ENCODE data around the gene CALM1.

Gene CALM1

DNA sequence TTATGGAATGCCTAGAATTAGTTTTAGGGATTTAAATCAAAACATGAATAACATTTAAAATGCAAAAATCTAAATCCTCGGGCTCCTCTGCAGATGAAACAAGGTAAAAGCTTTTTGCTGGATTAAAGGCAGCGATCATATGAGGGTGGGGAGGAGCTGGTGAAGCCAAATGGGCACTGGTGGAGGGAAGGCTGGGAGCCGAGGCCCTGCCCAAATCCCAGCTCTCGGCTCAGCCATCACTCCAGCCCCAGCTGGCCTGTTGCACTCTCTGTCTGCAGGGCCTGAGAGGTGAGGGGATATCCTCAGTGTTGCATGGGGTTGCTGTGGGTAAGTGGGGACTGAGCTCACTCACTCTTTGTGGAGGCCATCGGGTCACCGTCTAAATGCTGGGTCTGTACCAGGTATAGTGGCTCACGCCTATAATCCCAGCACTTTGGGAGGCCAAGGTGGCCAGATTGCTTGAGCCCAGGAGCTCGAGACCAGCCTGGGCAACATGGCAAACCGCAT, 28.6 kb downstream of the CALM1 start:
- no peak for DNase-seq (ENCODE audit: low read depth)
- H3K4me3 ChIP-seq (ENCODE audit: low read depth, low read length), result no peak overlapping the region
- TF ChIP-seq CTCF (IDR thresholded peaks at IDR 0.05; ENCODE audit: insufficient read depth, low read depth, low read length, missing control alignments), result no peak

DNA sequence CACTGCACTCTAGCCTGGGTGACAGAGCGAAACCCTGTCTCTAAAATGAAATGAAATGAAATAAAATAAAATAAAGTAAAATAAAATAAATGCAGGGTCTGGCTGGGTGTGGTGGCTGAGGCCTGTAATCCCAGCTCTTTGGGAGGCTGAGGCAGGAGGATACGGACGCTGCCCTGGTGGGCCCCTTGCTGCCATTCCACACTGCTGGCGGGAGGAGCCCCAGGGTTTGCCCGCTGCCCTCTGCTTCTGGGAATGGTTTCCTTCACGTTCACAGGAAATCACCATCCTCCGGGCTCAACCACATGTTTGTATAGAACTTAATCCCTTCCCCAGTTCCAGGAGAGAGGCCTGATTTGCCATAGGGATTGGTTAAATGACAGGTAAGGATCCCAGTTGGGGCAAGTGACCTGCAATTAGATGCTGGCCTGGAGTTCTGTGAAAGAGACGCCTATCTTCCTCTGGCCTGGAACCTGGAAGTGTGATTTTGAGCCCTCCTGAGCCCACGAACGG, 29.3 kb downstream of the CALM1 start:
- no peak for TF ChIP-seq CTCF (IDR thresholded peaks at IDR 0.05; ENCODE audit: insufficient read depth, low read depth, low read length, missing control alignments)
- no peak overlapping the region for H3K4me3 ChIP-seq (ENCODE audit: low read depth, low read length)

GRCh38 chr14:90426663-90427062, 29.8 kb downstream of the CALM1 start:
- no peak for DNase-seq (ENCODE audit: low read depth)
- no peak overlapping the region for H3K4me3 ChIP-seq (ENCODE audit: low read depth, low read length)
- no peak for TF ChIP-seq CTCF (IDR thresholded peaks at IDR 0.05; ENCODE audit: insufficient read depth, low read depth, low read length, missing control alignments)

More for the DNA sequence above, 29.3 kb downstream of the CALM1 start:
- DNase-seq (ENCODE audit: low read depth), result no peak

DNA sequence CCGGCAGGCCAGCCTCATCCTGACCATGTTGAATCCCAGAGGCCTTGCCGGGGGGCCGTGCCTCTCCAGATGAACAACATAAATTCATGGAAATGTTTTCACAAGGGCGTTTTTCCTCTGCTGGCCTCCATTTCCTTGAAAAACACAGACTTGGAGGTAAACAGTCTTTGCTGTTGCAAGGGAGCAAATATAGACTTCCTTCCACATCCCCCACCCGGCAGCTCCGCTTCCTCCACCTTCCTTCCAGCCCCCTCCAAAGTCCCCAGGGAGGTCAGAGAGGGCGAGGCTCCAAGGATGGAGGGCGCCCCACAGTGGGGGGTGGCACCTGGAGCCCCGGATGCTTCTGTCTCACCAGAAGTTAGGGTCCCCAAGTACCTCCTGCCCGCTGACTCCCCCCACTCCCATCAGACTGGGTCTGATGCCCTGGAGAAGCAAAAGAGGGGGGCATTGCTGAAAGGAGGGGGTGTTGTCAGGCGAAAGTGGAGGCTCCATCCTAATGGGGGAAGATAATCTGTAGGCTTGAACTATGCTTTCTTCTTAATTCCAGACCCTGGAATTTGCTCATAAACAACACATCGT, 31.1 kb downstream of the CALM1 start:
- no peak overlapping the region for H3K4me3 ChIP-seq (ENCODE audit: low read depth, low read length)
- no peak for DNase-seq (ENCODE audit: low read depth)
- no peak for TF ChIP-seq CTCF (IDR thresholded peaks at IDR 0.05; ENCODE audit: insufficient read depth, low read depth, low read length, missing control alignments)

- no peak for DNase-seq (ENCODE audit: low read depth)
- H3K4me3 ChIP-seq (ENCODE audit: low read depth, low read length), result no peak overlapping the region
- no peak for TF ChIP-seq CTCF (IDR thresholded peaks at IDR 0.05; ENCODE audit: insufficient read depth, low read depth, low read length, missing control alignments)
Measured at GRCh38 chr14:90428676-90429075, 31.8 kb downstream of the CALM1 start.

- no peak overlapping the region for H3K4me3 ChIP-seq (ENCODE audit: low read depth, low read length)
- no peak for DNase-seq (ENCODE audit: low read depth)
- no peak for TF ChIP-seq CTCF (IDR thresholded peaks at IDR 0.05; ENCODE audit: insufficient read depth, low read depth, low read length, missing control alignments)
Measured at GRCh38 chr14:90429236-90429635, 32.4 kb downstream of the CALM1 start.

DNA sequence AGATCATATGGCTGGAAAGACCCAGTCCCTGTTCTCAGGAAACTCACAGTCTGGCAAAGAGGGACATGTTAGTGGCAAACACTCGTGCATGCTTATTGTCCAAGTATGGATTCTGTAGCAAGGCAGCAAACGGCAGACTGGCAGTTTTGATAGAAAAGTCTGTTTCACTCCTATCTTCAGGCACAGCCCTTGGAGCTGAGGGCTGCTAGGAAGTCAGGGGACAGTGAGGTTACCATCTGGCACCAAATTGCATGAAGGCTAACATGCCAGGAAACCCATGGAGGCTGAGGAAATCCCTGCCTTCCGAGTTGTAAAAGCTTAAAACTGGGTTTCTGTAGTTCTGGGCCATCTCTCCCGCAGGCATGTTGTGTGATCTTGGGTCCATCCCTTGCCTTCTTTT, 32.9 kb downstream of the CALM1 start:
- TF ChIP-seq CTCF (IDR thresholded peaks at IDR 0.05; ENCODE audit: insufficient read depth, low read depth, low read length, missing control alignments), result no peak
- H3K4me3 ChIP-seq (ENCODE audit: low read depth, low read length), result no peak overlapping the region
- DNase-seq (ENCODE audit: low read depth), result no peak
